ENCODE data around the gene SUMO1.

Gene SUMO1

DNA sequence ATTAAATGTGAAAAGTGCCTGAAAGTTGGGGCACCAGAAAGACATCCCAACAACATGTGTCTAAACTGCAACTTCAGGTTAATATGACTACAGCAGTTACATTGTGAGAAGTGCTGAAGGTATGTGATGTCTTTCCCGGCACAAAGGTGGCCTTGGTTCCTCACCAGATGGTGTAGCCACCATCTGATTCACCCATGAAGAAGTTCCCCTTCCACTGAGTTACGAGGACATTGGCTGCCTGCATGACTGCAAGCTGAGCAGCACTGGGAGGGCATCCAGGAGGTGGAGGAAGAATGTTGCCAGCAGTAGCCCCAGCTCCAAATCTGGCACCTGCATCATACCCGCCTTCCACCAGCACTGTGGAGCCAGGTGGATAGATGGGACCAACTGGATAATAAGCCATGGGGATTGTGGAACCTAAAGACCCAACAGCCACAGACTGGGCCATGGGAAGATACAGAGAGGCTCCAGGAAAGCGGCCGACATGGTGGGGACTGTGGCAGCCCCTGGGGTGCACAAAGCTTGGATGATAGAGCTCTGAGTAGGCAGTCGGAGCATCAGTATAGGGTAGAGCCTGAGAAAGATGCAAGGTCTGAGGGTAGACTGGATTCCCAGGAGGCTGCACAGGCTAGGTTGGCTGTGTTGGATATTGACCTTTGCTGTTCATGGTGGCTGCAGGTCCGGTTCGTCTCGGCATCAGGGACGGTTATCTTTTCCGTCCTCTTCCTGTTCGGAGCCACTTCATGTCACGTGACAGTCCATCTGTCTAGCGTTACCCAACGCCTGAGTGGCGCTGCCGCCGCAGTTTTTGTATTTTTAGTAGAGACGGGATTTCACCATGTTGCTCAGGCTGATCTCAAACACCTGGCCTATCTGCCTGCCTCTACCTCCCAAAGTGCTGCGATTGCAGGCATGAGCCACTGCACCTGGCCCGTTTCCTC lies 36.9 kb downstream of the SUMO1 start:
- no peak for DNase-seq (ENCODE audit: low read depth, low spot score)

DNA sequence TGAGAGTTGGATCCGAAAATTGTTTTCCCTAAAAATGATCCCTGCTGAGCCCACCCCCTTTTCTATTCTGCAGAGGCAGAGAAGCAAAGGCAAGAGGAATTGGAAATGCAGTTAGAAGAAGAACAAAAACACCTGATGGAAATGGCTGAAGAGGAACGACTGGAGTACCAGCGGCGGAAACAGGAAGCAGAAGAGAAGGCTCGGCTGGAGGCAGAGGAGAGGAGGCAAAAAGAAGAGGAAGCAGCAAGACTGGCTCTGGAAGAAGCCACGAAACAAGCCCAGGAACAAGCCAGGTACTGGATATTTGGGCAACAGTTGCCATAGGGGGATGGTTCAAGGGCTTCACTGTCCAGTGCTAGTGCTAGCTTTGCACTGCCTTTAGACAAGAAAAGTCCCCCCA lies 41.7 kb downstream of the SUMO1 start:
- DNase-seq (ENCODE audit: low read depth, low spot score), result no peak

- no peak for DNase-seq (ENCODE audit: low read depth, low spot score)
These were observed 44.0 kb downstream of the SUMO1 start for GRCh38 chr2:202194418-202194817.

DNA sequence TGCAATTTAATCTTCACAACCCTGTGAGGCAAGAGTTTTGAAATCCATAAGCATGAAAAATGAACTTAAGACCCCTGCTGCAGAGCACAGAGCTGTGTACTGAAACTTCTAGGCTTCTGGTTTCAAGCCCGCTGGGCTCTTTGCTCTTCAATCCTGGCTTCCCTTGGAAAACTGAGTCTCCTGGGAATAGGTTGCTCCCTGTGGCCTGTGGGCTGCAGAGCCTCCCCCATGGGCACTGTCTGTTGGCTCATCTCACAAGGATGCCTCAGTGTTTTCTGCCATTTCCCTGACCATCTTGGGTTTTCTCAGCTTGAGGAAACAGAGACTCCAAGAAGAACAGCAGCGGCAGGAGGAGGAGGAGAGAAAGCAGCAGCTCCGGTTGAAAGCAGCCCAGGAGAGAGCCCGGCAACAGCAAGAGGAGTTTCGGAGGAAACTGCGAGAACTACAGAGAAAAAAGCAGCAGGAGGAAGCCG lies 44.5 kb downstream of the SUMO1 start:
- no peak for DNase-seq (ENCODE audit: low read depth, low spot score)

- DNase-seq (ENCODE audit: low read depth, low spot score), result no peak
These were observed 45.1 kb downstream of the SUMO1 start for GRCh38 chr2:202193305-202193704.

- no peak for DNase-seq (ENCODE audit: low read depth, low spot score)
These were observed 50.8 kb downstream of the SUMO1 start for GRCh38 chr2:202187570-202187969.

DNA sequence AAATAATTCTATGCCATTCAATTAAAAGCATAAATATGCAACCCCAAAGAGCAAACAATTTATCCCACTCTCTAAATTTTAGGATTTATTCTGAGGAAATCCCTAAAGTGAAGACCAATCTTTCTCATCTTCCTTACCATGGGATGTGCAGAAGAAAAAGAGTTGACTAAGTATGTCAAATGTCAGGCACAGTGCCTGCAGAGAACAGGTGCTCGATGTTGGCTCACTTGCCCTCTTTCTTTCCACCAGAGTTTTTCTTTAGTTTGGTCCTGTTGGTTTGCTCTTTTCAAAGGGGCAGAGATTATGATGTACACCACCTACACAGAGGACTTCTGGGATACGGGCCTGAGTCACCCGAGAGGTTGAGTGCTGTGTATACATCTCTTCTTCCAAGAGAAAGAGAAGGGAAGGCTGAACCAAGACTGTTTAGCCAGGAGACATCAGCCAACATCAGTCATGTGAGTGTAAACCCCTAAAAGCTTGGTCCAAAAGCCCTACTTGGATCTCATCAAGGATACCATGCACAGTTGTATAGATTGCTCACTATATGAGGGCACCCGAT lies 51.7 kb downstream of the SUMO1 start:
- no peak for DNase-seq (ENCODE audit: low read depth, low spot score)

- DNase-seq (ENCODE audit: low read depth, low spot score), result no peak
These were observed 53.2 kb downstream of the SUMO1 start for GRCh38 chr2:202185156-202185555.

GRCh38 chr2:202184557-202184956 lies 53.8 kb downstream of the SUMO1 start:
- DNase-seq (ENCODE audit: low read depth, low spot score), result no peak

DNA sequence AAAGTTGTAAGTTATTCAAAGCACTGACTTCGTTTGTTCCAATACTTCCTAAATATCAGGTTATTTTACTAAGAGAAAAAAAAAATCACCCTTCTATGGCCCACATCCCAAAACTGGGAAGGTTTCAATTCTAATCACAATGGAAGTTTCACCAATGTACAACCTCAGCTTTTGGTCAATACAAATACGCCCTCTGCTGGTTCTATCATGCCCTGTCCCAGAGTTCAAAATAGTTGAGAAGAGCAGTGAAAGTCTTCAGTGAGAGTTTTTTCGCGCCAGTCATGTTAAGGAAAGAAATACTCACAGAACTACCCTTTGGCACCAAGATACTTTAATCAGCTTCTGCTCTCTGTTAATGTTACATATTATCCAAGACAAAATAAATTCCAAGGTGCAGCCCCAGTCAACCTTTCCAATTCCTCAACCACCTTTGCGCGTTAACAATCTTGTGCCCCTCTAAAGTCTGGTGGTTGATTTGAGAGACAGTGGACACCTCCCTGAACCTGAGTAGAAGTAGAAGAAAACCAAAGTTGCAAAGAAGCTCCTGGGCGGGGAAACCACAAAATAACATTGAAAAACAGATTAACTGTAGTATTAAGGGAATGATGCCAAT lies 59.9 kb downstream of the SUMO1 start:
- no peak for DNase-seq (ENCODE audit: low read depth, low spot score)

- no peak for DNase-seq (ENCODE audit: low read depth, low spot score)
These were observed 65.8 kb downstream of the SUMO1 start for GRCh38 chr2:202172439-202173211.

GRCh38 chr2:202171241-202171825 lies 67.1 kb downstream of the SUMO1 start:
- DNase-seq (ENCODE audit: low read depth, low spot score), result no peak

GRCh38 chr2:202169832-202170424 lies 68.5 kb downstream of the SUMO1 start:
- DNase-seq (ENCODE audit: low read depth, low spot score), result no peak

DNA sequence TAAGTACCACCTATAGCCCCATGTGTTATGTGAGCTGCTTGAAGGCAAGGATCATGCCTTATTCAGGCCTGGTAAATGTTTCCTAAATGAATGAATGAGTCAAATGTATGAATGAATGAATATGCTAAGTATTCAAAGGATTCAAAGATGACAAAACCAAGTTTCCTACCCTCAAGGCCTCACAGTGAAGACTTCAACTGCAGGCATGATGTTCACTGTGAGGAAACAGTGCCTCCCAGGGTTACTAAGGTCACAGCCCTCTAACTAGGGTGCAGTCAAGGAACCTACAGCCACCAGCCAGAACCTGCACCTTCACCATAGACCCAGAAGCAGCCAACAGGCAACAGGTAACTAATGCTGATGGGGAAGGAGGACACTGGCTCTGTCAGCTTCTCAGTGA lies 69.3 kb downstream of the SUMO1 start:
- DNase-seq (ENCODE audit: low read depth, low spot score), result no peak

- no peak for DNase-seq (ENCODE audit: low read depth, low spot score)
These were observed 72.5 kb downstream of the SUMO1 start for GRCh38 chr2:202165945-202166344.

DNA sequence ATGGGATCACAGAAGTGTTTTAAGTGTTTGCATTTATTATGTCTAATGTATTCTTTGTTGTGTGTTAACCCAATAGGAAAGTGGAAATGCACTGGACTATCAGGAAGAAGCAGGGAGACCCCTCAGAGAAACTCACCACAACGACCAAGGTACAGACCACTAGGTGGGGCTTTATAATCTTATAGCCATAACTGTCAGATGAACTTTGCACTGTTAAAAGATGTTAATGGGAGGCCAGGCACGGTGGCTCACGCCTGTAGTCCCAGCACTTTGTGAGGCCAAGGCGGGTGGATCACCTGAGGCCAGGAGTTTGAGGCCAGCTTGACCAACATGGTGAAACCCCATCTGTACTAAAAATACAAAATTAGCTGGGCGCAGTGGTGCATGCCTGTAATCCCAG lies 73.2 kb downstream of the SUMO1 start:
- DNase-seq (ENCODE audit: low read depth, low spot score), result no peak

DNA sequence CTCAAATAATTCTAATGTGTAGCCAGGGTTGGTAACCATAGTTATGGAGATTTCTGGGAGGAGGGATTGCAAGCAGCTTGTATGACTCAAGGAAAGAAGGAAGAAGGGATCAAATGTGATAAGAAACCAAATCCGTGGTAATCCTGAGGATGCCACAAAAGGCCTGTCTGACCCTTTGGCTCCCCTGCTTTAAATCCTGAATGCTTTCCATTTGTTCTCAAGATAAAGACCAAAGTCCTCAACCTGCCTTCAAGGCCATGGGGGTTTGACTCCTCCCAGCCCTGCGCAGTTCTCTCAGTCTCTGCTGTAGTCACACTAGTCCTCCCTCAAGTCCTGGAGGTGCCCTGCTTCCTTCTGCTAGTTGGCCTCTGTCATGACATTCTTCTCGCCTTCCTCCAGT lies 74.0 kb downstream of the SUMO1 start:
- DNase-seq (ENCODE audit: low read depth, low spot score), result no peak

DNA sequence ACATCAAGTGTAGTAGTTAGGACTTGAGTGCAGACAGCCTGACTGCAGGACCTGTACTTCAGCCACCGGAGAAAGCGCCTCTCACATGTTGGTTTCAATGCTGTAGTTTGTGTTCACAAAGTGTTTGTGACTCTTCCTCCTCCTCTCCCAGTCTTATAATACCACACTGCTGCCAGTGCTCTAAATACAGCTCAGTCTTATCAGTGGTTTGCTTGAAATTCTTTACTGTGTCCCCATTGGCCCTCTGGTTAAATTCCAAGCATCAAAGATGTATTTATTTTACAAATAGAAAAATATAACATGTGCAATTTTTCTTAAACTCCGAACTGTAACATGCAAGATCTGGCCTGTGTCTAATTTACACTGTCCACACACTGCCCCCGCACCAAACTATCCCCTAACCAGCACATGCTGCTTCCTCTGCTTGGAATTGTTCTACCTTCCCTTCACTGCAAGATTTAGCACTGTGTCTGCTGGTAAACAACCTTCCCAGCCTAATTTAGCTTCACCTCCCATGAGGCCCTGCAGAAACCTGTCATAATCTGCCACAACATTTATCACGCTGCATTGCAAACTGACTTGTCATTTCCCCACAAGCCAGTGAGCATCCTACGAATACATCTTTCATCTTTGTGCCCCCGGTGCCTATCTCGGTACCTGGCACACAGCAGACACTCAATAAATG lies 77.1 kb downstream of the SUMO1 start:
- DNase-seq (ENCODE audit: low read depth, low spot score), result no peak

DNA sequence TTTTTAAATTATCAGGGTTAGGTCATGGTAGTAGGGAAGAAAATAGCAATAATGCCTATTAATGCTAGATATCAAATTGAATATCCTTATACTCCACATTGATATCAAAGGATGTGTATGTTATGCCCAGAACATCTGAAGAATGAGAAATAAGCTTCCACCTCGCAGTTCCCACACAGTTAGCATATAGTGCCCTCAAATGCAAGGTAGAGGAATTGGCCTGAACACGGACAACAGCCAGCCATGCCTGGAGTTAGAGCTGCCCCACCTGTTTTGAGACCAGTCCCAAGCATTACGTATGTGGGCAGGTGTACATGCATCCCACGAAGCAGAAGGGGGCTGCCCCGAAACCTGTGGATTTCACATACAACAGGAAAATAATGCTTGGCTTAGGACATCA lies 79.6 kb downstream of the SUMO1 start:
- no peak for DNase-seq (ENCODE audit: low read depth, low spot score)

GRCh38 chr2:202157211-202157990 lies 81.0 kb downstream of the SUMO1 start:
- no peak for DNase-seq (ENCODE audit: low read depth, low spot score)

Measured in iPS DF 19.7 (cell line).